Activated T-helper 17 cell treated with anti-CD3 and anti-CD28 coated beads, Interleukin-2, amount 50 U/mL, for 72 hours (primary cell): ENCODE results near the gene ALPK3. TPM values are rescaled to one million over a fixed set of nuclear protein-coding genes. Genes with fewer than 3 reads are reported as not detected.

Source experiments
- ATAC-seq: fragments of 150-1000 bp; cut with Tn5 transposase; replicated peaks from 2 replicates; pipeline ENCODE4 v1.10.0; 2021; ENCODE audit warnings: mild to moderate bottlenecking, moderate library complexity
- H3K27ac Mint-ChIP-seq: one replicate; pipeline ENCODE4 v1.8.0; 2022; ENCODE audit warnings: mixed read lengths
- H3K27me3 Mint-ChIP-seq: one replicate; pipeline ENCODE4 v1.8.0; 2022; ENCODE audit warnings: mixed read lengths
- H3K36me3 Mint-ChIP-seq: one replicate; pipeline ENCODE4 v1.8.0; 2022; ENCODE audit warnings: low read depth, mild to moderate bottlenecking, mixed read lengths
- H3K4me1 Mint-ChIP-seq: one replicate; pipeline ENCODE4 v1.8.0; 2022; ENCODE audit warnings: mixed read lengths
- H3K4me3 Mint-ChIP-seq: one replicate; pipeline ENCODE4 v1.8.0; 2022; ENCODE audit warnings: mild to moderate bottlenecking, mixed read lengths
- H3K9me3 Mint-ChIP-seq: one replicate; pipeline ENCODE4 v1.8.0; 2022; ENCODE audit warnings: mixed read lengths
- total RNA-seq, 2 donors: library from RNA; stranded (reverse); gene quantifications; one replicate each; pipeline ENCODE4 v1.2.3, GENCODE V29; 2022

The ALPK3 gene
- total RNA-seq, 2 donors from 2014 or later = 0.29 to 1.1 TPM

GRCh38 chr15:84889313-84889990 lies 72.3 kb downstream of the ALPK3 start:
- no peak for ATAC-seq
- no peak overlapping the region for H3K4me3 Mint-ChIP-seq
- H3K4me1 Mint-ChIP-seq = no peaks in the 10 kb centered on the region
- peak overlapping the region; percentile 72 for H3K27ac Mint-ChIP-seq
- peaks cover 2% of the 10 kb centered on the region for H3K27me3 Mint-ChIP-seq
- no peaks in the 10 kb centered on the region for H3K36me3 Mint-ChIP-seq
- no peaks in the 10 kb centered on the region for H3K9me3 Mint-ChIP-seq

- Mint-ChIP-seq H3K27ac (peak overlapping the region; percentile 72), H3K4me1 (no peaks in the 10 kb centered on the region)
These were observed 73.0 kb downstream of the ALPK3 start for GRCh38 chr15:84889991-84890669.

GRCh38 chr15:84890670-84891162 lies 73.6 kb downstream of the ALPK3 start:
- Mint-ChIP-seq H3K4me3 (no peak overlapping the region), H3K9me3 (no peaks in the 10 kb centered on the region), H3K36me3 (no peaks in the 10 kb centered on the region), H3K27ac (peak overlapping the region; percentile 6), H3K4me1 (no peaks in the 10 kb centered on the region), H3K27me3 (no peaks in the 10 kb centered on the region)
- ATAC-seq = no peak

More at GRCh38 chr15:84889991-84890669, 73.0 kb downstream of the ALPK3 start:
- no peak overlapping the region for H3K4me3 Mint-ChIP-seq
- no peak for ATAC-seq
- no peaks in the 10 kb centered on the region for H3K9me3 Mint-ChIP-seq
- H3K36me3 Mint-ChIP-seq = no peaks in the 10 kb centered on the region
- no peaks in the 10 kb centered on the region for H3K27me3 Mint-ChIP-seq

GRCh38 chr15:84891339-84891738 lies 74.2 kb downstream of the ALPK3 start:
- H3K9me3 Mint-ChIP-seq = no peaks in the 10 kb centered on the region
- ATAC-seq = no peak
- no peak overlapping the region for H3K27ac Mint-ChIP-seq

GRCh38 chr15:84892786-84893307 lies 75.7 kb downstream of the ALPK3 start:
- no peaks in the 10 kb centered on the region for H3K27me3 Mint-ChIP-seq

More at GRCh38 chr15:84891339-84891738, 74.2 kb downstream of the ALPK3 start:
- no peak overlapping the region for H3K4me3 Mint-ChIP-seq
- no peaks in the 10 kb centered on the region for H3K27me3 Mint-ChIP-seq
- H3K4me1 Mint-ChIP-seq = no peaks in the 10 kb centered on the region
- H3K36me3 Mint-ChIP-seq = no peaks in the 10 kb centered on the region

GRCh38 chr15:84893607-84894006 lies 76.5 kb downstream of the ALPK3 start:
- H3K4me1 Mint-ChIP-seq = no peaks in the 10 kb centered on the region
- H3K27me3 Mint-ChIP-seq = no peaks in the 10 kb centered on the region
- no peak overlapping the region for H3K27ac Mint-ChIP-seq
- ATAC-seq = no peak
- no peaks in the 10 kb centered on the region for H3K36me3 Mint-ChIP-seq
- H3K9me3 Mint-ChIP-seq = no peaks in the 10 kb centered on the region
- H3K4me3 Mint-ChIP-seq = no peak overlapping the region

More at GRCh38 chr15:84892786-84893307, 75.7 kb downstream of the ALPK3 start:
- no peak for ATAC-seq
- Mint-ChIP-seq H3K4me3 (no peak overlapping the region), H3K9me3 (no peaks in the 10 kb centered on the region), H3K36me3 (no peaks in the 10 kb centered on the region), H3K27ac (no peak overlapping the region), H3K4me1 (no peaks in the 10 kb centered on the region)

- no peak overlapping the region for H3K27ac Mint-ChIP-seq
- peaks cover 3% of the 10 kb centered on the region for H3K9me3 Mint-ChIP-seq
- no peaks in the 10 kb centered on the region for H3K27me3 Mint-ChIP-seq
- H3K36me3 Mint-ChIP-seq = no peaks in the 10 kb centered on the region
- no peak for ATAC-seq
- H3K4me3 Mint-ChIP-seq = no peak overlapping the region
- no peaks in the 10 kb centered on the region for H3K4me1 Mint-ChIP-seq
These were observed 77.7 kb downstream of the ALPK3 start for GRCh38 chr15:84894736-84895425.

- Mint-ChIP-seq H3K4me1 (no peaks in the 10 kb centered on the region), H3K9me3 (peaks cover 7% of the 10 kb centered on the region), H3K4me3 (no peak overlapping the region), H3K27ac (no peak overlapping the region), H3K27me3 (no peaks in the 10 kb centered on the region), H3K36me3 (no peaks in the 10 kb centered on the region)
- ATAC-seq = no peak
These were observed 81.6 kb downstream of the ALPK3 start for GRCh38 chr15:84898761-84899160.

GRCh38 chr15:84899750-84900149 lies 82.6 kb downstream of the ALPK3 start:
- Mint-ChIP-seq H3K27ac (no peak overlapping the region), H3K36me3 (no peaks in the 10 kb centered on the region), H3K27me3 (no peaks in the 10 kb centered on the region), H3K4me1 (no peaks in the 10 kb centered on the region), H3K9me3 (peaks cover 7% of the 10 kb centered on the region), H3K4me3 (no peak overlapping the region)
- ATAC-seq = no peak

GRCh38 chr15:84901540-84901939 lies 84.4 kb downstream of the ALPK3 start:
- Mint-ChIP-seq H3K4me3 (no peak overlapping the region), H3K36me3 (no peaks in the 10 kb centered on the region), H3K9me3 (peaks cover 7% of the 10 kb centered on the region), H3K27me3 (no peaks in the 10 kb centered on the region), H3K27ac (no peak overlapping the region), H3K4me1 (no peaks in the 10 kb centered on the region)
- no peak for ATAC-seq

GRCh38 chr15:84903751-84904150 lies 86.6 kb downstream of the ALPK3 start:
- H3K36me3 Mint-ChIP-seq = no peaks in the 10 kb centered on the region
- no peaks in the 10 kb centered on the region for H3K27me3 Mint-ChIP-seq
- H3K4me3 Mint-ChIP-seq = no peak overlapping the region
- H3K9me3 Mint-ChIP-seq = peaks cover 7% of the 10 kb centered on the region
- no peak overlapping the region for H3K27ac Mint-ChIP-seq
- no peaks in the 10 kb centered on the region for H3K4me1 Mint-ChIP-seq
- ATAC-seq = no peak

GRCh38 chr15:84904419-84904818 lies 87.3 kb downstream of the ALPK3 start:
- H3K4me1 Mint-ChIP-seq = no peaks in the 10 kb centered on the region
- H3K27ac Mint-ChIP-seq = peak overlapping the region; percentile 70
- no peak for ATAC-seq

GRCh38 chr15:84905016-84905916 lies 88.1 kb downstream of the ALPK3 start:
- ATAC-seq = no peak
- H3K4me3 Mint-ChIP-seq = no peak overlapping the region
- H3K36me3 Mint-ChIP-seq = no peaks in the 10 kb centered on the region
- H3K27me3 Mint-ChIP-seq = no peaks in the 10 kb centered on the region
- H3K27ac Mint-ChIP-seq = peak overlapping the region; percentile 70
- H3K9me3 Mint-ChIP-seq = peaks cover 4% of the 10 kb centered on the region
- H3K4me1 Mint-ChIP-seq = no peaks in the 10 kb centered on the region

More at GRCh38 chr15:84904419-84904818, 87.3 kb downstream of the ALPK3 start:
- no peaks in the 10 kb centered on the region for H3K36me3 Mint-ChIP-seq
- no peaks in the 10 kb centered on the region for H3K27me3 Mint-ChIP-seq
- H3K9me3 Mint-ChIP-seq = peaks cover 7% of the 10 kb centered on the region
- H3K4me3 Mint-ChIP-seq = no peak overlapping the region

GRCh38 chr15:84907731-84908130 lies 90.6 kb downstream of the ALPK3 start:
- no peaks in the 10 kb centered on the region for H3K27me3 Mint-ChIP-seq
- no peak overlapping the region for H3K27ac Mint-ChIP-seq
- no peaks in the 10 kb centered on the region for H3K36me3 Mint-ChIP-seq
- no peak for ATAC-seq
- H3K4me1 Mint-ChIP-seq = peaks cover 6% of the 10 kb centered on the region
- H3K4me3 Mint-ChIP-seq = no peak overlapping the region
- H3K9me3 Mint-ChIP-seq = no peaks in the 10 kb centered on the region
